ENCODE measurements around the gene TLR8.

The TLR8 gene

GRCh38 chrX:12885508-12885907 is 20.9 kb upstream of the TLR8 start:
- Mint-ChIP-seq H3K4me1 (no peaks in the 10 kb centered on the region), H3K27me3 (ENCODE audit: low read depth, poor library complexity) (peaks cover 12% of the 10 kb centered on the region), H3K9me3 (peaks cover 25% of the 10 kb centered on the region), H3K27ac (no peak overlapping the region), H3K36me3 (ENCODE audit: low read depth) (no peaks in the 10 kb centered on the region), H3K4me3 (no peak overlapping the region)
- no peak for DNase-seq
- TF ChIP-seq, protein P1, sequence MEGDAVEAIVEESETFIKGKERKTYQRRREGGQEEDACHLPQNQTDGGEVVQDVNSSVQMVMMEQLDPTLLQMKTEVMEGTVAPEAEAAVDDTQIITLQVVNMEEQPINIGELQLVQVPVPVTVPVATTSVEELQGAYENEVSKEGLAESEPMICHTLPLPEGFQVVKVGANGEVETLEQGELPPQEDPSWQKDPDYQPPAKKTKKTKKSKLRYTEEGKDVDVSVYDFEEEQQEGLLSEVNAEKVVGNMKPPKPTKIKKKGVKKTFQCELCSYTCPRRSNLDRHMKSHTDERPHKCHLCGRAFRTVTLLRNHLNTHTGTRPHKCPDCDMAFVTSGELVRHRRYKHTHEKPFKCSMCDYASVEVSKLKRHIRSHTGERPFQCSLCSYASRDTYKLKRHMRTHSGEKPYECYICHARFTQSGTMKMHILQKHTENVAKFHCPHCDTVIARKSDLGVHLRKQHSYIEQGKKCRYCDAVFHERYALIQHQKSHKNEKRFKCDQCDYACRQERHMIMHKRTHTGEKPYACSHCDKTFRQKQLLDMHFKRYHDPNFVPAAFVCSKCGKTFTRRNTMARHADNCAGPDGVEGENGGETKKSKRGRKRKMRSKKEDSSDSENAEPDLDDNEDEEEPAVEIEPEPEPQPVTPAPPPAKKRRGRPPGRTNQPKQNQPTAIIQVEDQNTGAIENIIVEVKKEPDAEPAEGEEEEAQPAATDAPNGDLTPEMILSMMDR (IDR thresholded peaks at IDR 0.05): no peak

DNA sequence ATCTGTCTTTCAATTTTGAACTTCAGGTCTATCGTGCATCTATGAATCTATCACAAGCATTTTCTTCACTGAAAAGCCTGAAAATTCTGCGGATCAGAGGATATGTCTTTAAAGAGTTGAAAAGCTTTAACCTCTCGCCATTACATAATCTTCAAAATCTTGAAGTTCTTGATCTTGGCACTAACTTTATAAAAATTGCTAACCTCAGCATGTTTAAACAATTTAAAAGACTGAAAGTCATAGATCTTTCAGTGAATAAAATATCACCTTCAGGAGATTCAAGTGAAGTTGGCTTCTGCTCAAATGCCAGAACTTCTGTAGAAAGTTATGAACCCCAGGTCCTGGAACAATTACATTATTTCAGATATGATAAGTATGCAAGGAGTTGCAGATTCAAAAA is 19.9 kb upstream of the TLR8 start:
- no peaks in the 10 kb centered on the region for H3K4me1 Mint-ChIP-seq
- H3K4me3 Mint-ChIP-seq: no peak overlapping the region
- no peak overlapping the region for H3K27ac Mint-ChIP-seq
- DNase-seq: no peak
- TF ChIP-seq, protein P1 (IDR thresholded peaks at IDR 0.05): no peak
- H3K9me3 Mint-ChIP-seq: peaks cover 31% of the 10 kb centered on the region
- H3K27me3 Mint-ChIP-seq (ENCODE audit: low read depth, poor library complexity): peaks cover 12% of the 10 kb centered on the region
- H3K36me3 Mint-ChIP-seq (ENCODE audit: low read depth): no peaks in the 10 kb centered on the region

GRCh38 chrX:12887141-12887540 is 19.3 kb upstream of the TLR8 start:
- TF ChIP-seq, protein P1 (IDR thresholded peaks at IDR 0.05): no peak
- peaks cover 28% of the 10 kb centered on the region for H3K9me3 Mint-ChIP-seq

GRCh38 chrX:12887767-12888166 is 18.7 kb upstream of the TLR8 start:
- H3K27me3 Mint-ChIP-seq (ENCODE audit: low read depth, poor library complexity): peaks cover 18% of the 10 kb centered on the region
- TF ChIP-seq, protein P1 (IDR thresholded peaks at IDR 0.05): no peak
- H3K4me1 Mint-ChIP-seq: no peaks in the 10 kb centered on the region
- peaks cover 31% of the 10 kb centered on the region for H3K9me3 Mint-ChIP-seq
- no peak overlapping the region for H3K4me3 Mint-ChIP-seq
- no peak for DNase-seq
- H3K36me3 Mint-ChIP-seq (ENCODE audit: low read depth): no peaks in the 10 kb centered on the region
- H3K27ac Mint-ChIP-seq: no peak overlapping the region

More at GRCh38 chrX:12887141-12887540, 19.3 kb upstream of the TLR8 start:
- Mint-ChIP-seq H3K27ac (no peak overlapping the region), H3K4me3 (no peak overlapping the region), H3K36me3 (ENCODE audit: low read depth) (no peaks in the 10 kb centered on the region), H3K4me1 (no peaks in the 10 kb centered on the region), H3K27me3 (ENCODE audit: low read depth, poor library complexity) (peaks cover 14% of the 10 kb centered on the region)
- no peak for DNase-seq

- Mint-ChIP-seq H3K9me3 (peaks cover 40% of the 10 kb centered on the region), H3K36me3 (ENCODE audit: low read depth) (no peaks in the 10 kb centered on the region), H3K4me3 (no peak overlapping the region), H3K4me1 (no peaks in the 10 kb centered on the region), H3K27me3 (ENCODE audit: low read depth, poor library complexity) (peaks cover 21% of the 10 kb centered on the region), H3K27ac (no peak overlapping the region)
- DNase-seq: no peak
- TF ChIP-seq, protein P1 (IDR thresholded peaks at IDR 0.05): no peak
Observed at GRCh38 chrX:12890467-12890866, 16.0 kb upstream of the TLR8 start.

DNA sequence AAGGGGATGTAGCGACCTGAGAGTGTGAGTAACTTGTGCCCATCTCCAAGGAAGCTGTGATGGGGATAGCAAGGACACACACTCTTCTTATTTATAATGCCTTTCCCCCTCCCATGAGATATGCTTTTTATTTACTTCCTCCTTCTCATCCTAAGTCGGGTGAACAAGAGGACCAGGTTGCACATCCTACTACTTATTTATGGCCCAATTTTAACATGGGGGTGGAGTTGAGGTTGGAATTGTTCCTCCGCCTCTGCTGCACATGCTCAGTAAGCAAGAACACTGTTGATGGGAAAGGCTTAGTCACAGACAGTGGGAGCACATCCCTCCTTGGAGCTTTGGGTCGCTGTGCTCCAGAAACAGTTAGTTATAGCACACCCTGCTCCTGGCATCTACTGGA is 15.2 kb upstream of the TLR8 start:
- Mint-ChIP-seq H3K27ac (no peak overlapping the region), H3K4me1 (no peaks in the 10 kb centered on the region), H3K36me3 (ENCODE audit: low read depth) (no peaks in the 10 kb centered on the region), H3K4me3 (no peak overlapping the region), H3K9me3 (peaks cover 37% of the 10 kb centered on the region), H3K27me3 (ENCODE audit: low read depth, poor library complexity) (peaks cover 16% of the 10 kb centered on the region)
- no peak for DNase-seq
- TF ChIP-seq, protein P1 (IDR thresholded peaks at IDR 0.05): no peak

All from nephron progenitor cell (in vitro differentiated cells).